ENCODE results near the gene CRNKL1.
A peak's percentile ranks its signal among the peaks of the same experiment; 100 is the strongest.

Gene CRNKL1

DNA sequence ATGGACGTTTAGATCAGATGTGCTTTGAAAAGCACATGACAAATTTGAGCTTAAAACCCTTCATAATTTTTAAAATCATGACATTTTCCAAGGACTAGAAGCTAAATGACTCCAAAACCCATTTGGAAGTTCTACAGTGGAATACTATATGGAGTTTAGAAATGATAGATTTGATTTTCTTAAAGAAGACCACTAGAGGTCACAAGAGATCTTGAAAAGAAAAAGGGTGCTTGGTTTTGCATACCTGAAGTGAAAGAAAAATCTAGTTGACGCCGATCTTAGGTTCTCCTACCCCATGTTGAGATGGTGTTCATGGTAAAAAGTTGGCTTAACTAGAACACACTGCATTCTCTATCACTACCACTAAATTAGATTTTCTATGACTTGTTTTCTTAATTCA is 31.5 kb upstream of the CRNKL1 start:
- no peak for TF ChIP-seq POLR2A (IDR thresholded peaks at IDR 0.05; ENCODE audit: extremely low read depth, insufficient read length)
- TF ChIP-seq, protein P1, sequence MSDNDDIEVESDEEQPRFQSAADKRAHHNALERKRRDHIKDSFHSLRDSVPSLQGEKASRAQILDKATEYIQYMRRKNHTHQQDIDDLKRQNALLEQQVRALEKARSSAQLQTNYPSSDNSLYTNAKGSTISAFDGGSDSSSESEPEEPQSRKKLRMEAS (IDR thresholded peaks at IDR 0.05; ENCODE audit: low read depth, low read length): no peak
- no peak for TF ChIP-seq MYC (IDR thresholded peaks at IDR 0.05; ENCODE audit: low read depth, low read length)
- TF ChIP-seq, protein P2, sequence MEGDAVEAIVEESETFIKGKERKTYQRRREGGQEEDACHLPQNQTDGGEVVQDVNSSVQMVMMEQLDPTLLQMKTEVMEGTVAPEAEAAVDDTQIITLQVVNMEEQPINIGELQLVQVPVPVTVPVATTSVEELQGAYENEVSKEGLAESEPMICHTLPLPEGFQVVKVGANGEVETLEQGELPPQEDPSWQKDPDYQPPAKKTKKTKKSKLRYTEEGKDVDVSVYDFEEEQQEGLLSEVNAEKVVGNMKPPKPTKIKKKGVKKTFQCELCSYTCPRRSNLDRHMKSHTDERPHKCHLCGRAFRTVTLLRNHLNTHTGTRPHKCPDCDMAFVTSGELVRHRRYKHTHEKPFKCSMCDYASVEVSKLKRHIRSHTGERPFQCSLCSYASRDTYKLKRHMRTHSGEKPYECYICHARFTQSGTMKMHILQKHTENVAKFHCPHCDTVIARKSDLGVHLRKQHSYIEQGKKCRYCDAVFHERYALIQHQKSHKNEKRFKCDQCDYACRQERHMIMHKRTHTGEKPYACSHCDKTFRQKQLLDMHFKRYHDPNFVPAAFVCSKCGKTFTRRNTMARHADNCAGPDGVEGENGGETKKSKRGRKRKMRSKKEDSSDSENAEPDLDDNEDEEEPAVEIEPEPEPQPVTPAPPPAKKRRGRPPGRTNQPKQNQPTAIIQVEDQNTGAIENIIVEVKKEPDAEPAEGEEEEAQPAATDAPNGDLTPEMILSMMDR (IDR thresholded peaks at IDR 0.05; ENCODE audit: low read depth, low read length): peak; percentile 32
- DNase-seq (ENCODE audit: low read depth): peak; percentile 53
- no peak overlapping the region for H3K4me3 ChIP-seq (ENCODE audit: low read depth, low read length)

DNA sequence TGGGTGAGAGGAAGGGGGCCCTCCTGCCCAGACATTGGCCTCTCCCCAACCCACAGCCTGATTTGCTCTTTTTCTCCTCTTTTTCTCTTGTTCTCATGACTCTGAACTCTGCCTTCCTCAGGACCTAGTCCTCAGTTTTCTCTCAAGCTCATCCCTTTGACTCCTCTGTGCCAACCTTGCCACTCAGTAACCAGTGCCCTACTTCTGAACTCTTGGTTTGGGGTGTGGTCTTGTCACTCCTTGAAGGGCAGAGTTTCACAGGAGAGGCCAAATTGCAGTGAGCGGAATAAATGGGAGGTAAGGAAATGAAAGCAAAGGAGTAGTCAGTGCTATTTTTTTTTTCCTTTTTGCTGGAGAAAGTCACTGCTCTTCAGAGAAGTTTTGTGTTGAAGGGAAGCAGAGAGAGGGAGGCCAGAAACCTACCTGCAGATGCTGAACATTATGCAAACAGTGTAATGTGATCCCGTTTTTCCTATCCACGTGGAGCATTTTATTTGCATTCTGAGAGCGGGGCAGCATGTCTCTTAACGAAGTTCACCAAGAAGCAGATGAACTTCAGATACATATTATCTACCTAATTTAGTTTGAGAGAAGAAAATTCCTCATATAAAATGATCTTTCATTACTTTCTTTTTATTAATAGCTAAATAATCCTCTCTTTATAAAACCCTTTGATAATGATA is 27.0 kb upstream of the CRNKL1 start:
- no peak overlapping the region for H3K4me3 ChIP-seq (ENCODE audit: low read depth, low read length)
- no peak for DNase-seq (ENCODE audit: low read depth)
- TF ChIP-seq MYC (IDR thresholded peaks at IDR 0.05; ENCODE audit: low read depth, low read length) (no peak), POLR2A (IDR thresholded peaks at IDR 0.05; ENCODE audit: extremely low read depth, insufficient read length) (no peak)
- TF ChIP-seq, protein P1 (IDR thresholded peaks at IDR 0.05; ENCODE audit: low read depth, low read length): no peak
- TF ChIP-seq, protein P2 (IDR thresholded peaks at IDR 0.05; ENCODE audit: low read depth, low read length): no peak

DNA sequence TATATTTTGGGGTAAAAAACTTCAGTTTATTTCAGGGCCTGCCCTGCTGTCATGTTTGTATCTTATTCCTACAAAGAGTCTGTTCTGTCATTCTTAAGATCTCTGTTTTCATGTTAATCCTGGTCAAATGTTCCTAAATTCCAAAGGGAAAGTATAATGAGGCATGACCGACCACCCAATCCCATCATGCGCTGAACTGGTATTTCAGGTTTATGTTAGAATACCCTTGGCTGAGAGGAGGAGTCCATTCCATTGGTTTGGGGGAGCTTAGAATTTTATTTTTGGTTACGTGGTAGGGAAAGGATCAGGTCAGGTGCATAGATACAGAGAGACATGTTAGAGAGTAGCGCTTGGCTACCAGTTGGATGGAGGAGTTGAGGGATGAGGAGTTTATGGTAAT is 25.8 kb upstream of the CRNKL1 start:
- TF ChIP-seq, protein P2 (IDR thresholded peaks at IDR 0.05; ENCODE audit: low read depth, low read length): no peak
- TF ChIP-seq, protein P1 (IDR thresholded peaks at IDR 0.05; ENCODE audit: low read depth, low read length): no peak
- TF ChIP-seq POLR2A (IDR thresholded peaks at IDR 0.05; ENCODE audit: extremely low read depth, insufficient read length) (no peak), MYC (IDR thresholded peaks at IDR 0.05; ENCODE audit: low read depth, low read length) (no peak)
- no peak overlapping the region for H3K4me3 ChIP-seq (ENCODE audit: low read depth, low read length)
- DNase-seq (ENCODE audit: low read depth): no peak

DNA sequence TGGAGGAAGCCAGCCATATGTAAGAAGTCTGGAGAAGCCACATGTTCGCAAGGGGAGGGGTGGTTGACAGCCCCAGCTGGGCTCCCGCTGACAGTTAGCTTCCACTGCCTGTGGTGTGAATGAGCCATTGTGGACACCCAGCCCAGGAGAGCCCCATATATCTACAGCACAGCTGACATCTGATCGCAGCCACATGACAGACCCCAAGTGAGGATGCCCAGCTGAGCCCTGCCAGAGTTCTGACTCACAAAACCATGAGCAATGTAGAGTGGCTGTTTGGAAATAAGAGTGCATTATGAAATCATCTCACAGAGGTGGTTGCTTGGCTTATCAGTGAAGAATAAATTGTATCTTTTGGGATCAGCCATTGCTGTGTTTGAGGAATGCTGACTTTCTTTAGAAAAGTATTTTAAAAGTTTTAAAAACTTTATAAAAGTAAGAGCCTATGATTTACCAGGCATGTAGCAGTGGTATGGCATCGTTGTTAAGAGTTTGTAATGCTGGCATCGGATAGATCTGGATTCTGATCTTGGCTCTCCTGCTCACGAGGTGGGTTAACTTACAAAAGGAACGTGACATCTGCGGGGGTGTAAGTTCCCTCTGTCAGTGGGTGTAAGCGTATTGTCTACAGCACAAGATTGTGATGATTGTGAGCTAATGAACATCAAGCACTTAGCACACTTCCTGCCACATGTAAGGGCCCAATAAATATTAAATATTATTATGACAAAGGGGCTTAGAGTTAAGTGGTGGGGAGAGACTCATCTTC is 24.2 kb upstream of the CRNKL1 start:
- TF ChIP-seq, protein P2 (IDR thresholded peaks at IDR 0.05; ENCODE audit: low read depth, low read length): no peak
- TF ChIP-seq MYC (IDR thresholded peaks at IDR 0.05; ENCODE audit: low read depth, low read length): 0 out of 2 replicates have a peak, but pooled peaks have one; percentile 13
- DNase-seq (ENCODE audit: low read depth): peak; percentile 66

DNA sequence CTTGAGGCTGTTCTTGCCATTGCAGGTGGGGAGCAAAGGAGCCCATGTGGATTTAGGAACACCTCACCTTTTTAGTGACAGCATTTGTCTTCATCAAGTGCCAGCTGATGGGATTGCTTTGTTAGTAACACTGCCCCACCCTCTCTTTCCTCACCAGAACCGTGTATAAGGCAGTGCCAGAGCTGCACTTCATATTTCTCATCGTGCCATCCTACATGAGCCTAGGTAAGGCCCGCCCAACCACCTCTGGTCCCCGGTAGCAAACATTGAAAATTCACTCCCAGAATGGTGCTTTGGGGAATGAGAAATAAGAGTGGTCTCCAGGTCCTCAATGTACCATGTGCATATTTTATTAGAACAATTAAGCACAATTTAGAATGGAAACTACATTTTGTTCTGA is 22.8 kb upstream of the CRNKL1 start:
- TF ChIP-seq, protein P2 (IDR thresholded peaks at IDR 0.05; ENCODE audit: low read depth, low read length): no peak
- TF ChIP-seq, protein P1 (IDR thresholded peaks at IDR 0.05; ENCODE audit: low read depth, low read length): no peak
- TF ChIP-seq POLR2A (IDR thresholded peaks at IDR 0.05; ENCODE audit: extremely low read depth, insufficient read length) (no peak), MYC (IDR thresholded peaks at IDR 0.05; ENCODE audit: low read depth, low read length) (no peak)
- DNase-seq (ENCODE audit: low read depth): no peak
- no peak overlapping the region for H3K4me3 ChIP-seq (ENCODE audit: low read depth, low read length)

More for the DNA sequence above, 24.2 kb upstream of the CRNKL1 start:
- H3K4me3 ChIP-seq (ENCODE audit: low read depth, low read length): no peak overlapping the region

Data from NB4 (cell line).